Endothelial cell of umbilical vein (primary cell): ENCODE results near the gene KCNIP3. TPM values are rescaled to one million over a fixed set of nuclear protein-coding genes. Genes with fewer than 3 reads are reported as not detected.

Source experiments
- BruUV-seq: library from RNA; stranded (reverse); fragments of 400-500 nt; replicated peaks from 2 replicates; lab custom pipeline; 2021; lab: Mats Ljungman, UMichigan
- CTCF ChIA-PET: fragments of 300-600, 350-600 bp; sonication (Branson Sonifier 250); formaldehyde crosslinking; loops from one replicate; lab custom pipeline; 2021; ENCODE audit warnings: antibody characterized with exemption, inconsistent platforms; lab: Charles Lee
- POLR2A ChIA-PET: fragments of 300-600, 350-600 bp; sonication (Branson Sonifier 250); formaldehyde crosslinking; loops from one replicate; lab custom pipeline; 2021; ENCODE audit warnings: antibody characterized with exemption, inconsistent platforms; lab: Charles Lee
- DNase-seq: peaks from one replicate; pipeline ENCODE4 v3.0.0-alpha.2; 2011; ENCODE audit warnings: low read depth, low spot score
- FAIRE-seq: peaks from 2 replicates; lab custom pipeline; 2011; peaks lifted over from hg19 to GRCh38; lab: Jason Lieb, UNC
- H2AFZ ChIP-seq: 2 replicates; pipeline ENCODE4 v1.6.0; 2012; ENCODE audit warnings: low read depth, low read length, control low read depth, inconsistent platforms
- H3K27ac ChIP-seq: 2 replicates; pipeline ENCODE4 v1.5.1; 2011; ENCODE audit warnings: low read depth, mild to moderate bottlenecking, control low read depth, low read length, moderate library complexity; ENCODE audit not compliant: insufficient read depth
- H3K27me3 ChIP-seq, 2 experiments: 2 replicates each; pipeline versions ENCODE4 v1.6.0 to v1.6.1; 2011; ENCODE audit warnings: low read length in 2 of 2, mixed read lengths in 1 of 2; ENCODE audit not compliant: control insufficient read depth in 2 of 2, insufficient read depth in 2 of 2
- H3K36me3 ChIP-seq, 2 experiments: 2 replicates in 1 of 2; 3 replicates in 1 of 2; pipeline ENCODE4 v1.5.1; 2011; ENCODE audit warnings: low read length in 2 of 2, mild to moderate bottlenecking in 1 of 2, moderate library complexity in 1 of 2; ENCODE audit not compliant: control insufficient read depth in 2 of 2, insufficient read depth in 2 of 2; ENCODE audit errors: extremely low read depth in 1 of 2
- H3K4me1 ChIP-seq: 3 replicates; pipeline ENCODE4 v1.5.1; 2011; ENCODE audit warnings: mild to moderate bottlenecking, low read length; ENCODE audit not compliant: control insufficient read depth, insufficient read depth; ENCODE audit errors: extremely low read depth
- H3K4me2 ChIP-seq: 2 replicates; pipeline ENCODE4 v1.6.1; 2011; ENCODE audit warnings: low read length, control low read depth, mixed read lengths; ENCODE audit not compliant: insufficient read depth
- H3K4me3 ChIP-seq, 3 experiments: fragments of 200-600 bp in 1 of 3; sonication (generic), shearing (Covaris generic) in 1 of 3; replicated peaks in 1 of 3; 2 replicates each; pipeline ENCODE4 v1.5.1; 2011 to 2016; ENCODE audit warnings: control low read depth in 3 of 3, low read length in 3 of 3, mild to moderate bottlenecking in 2 of 3, inconsistent platforms in 1 of 3, low read depth in 1 of 3, moderate library complexity in 1 of 3; ENCODE audit not compliant: insufficient read depth in 1 of 3
- H3K79me2 ChIP-seq: 2 replicates; pipeline ENCODE4 v1.6.0; 2012; ENCODE audit warnings: low read length, inconsistent platforms; ENCODE audit not compliant: control insufficient read depth, insufficient read depth
- H3K9ac ChIP-seq: replicated peaks from 2 replicates; pipeline ENCODE3; 2011; ENCODE audit warnings: low read length, control low read depth; ENCODE audit not compliant: insufficient read depth; ENCODE audit errors: extremely low read depth
- H3K9me1 ChIP-seq: replicated peaks from 3 replicates; pipeline ENCODE4 v1.6.0; 2011; ENCODE audit warnings: mild to moderate bottlenecking, low read length; ENCODE audit not compliant: control insufficient read depth, insufficient read depth; ENCODE audit errors: extremely low read depth
- H3K9me3 ChIP-seq: replicated peaks from 2 replicates; pipeline ENCODE4 v1.5.1; 2012; ENCODE audit warnings: low read length, inconsistent platforms; ENCODE audit not compliant: control insufficient read depth, insufficient read depth
- H4K20me1 ChIP-seq: replicated peaks from 2 replicates; pipeline ENCODE3; 2011; ENCODE audit warnings: mild to moderate bottlenecking, low read length; ENCODE audit not compliant: control insufficient read depth, insufficient read depth; ENCODE audit errors: extremely low read depth
- CTCF ChIP-seq, 2 donors: IDR thresholded peaks; 1 replicate in 1 of 2; 2 replicates in 1 of 2; pipeline ENCODE4 v1.5.1; 2011; ENCODE audit warnings: low read length in 2 of 2, mild to moderate bottlenecking in 2 of 2, moderate library complexity in 2 of 2, control low read depth in 1 of 2, inconsistent platforms in 1 of 2, low read depth in 1 of 2; ENCODE audit not compliant: insufficient read depth in 1 of 2; ENCODE audit errors: extremely low read depth in 1 of 2
- EZH2 ChIP-seq: IDR thresholded peaks from 2 replicates; pipeline ENCODE4 v1.6.1; 2012; ENCODE audit warnings: borderline replicate concordance, low read depth, mild to moderate bottlenecking, moderate library complexity, low read length, inconsistent platforms; ENCODE audit not compliant: severe bottlenecking
- FOS ChIP-seq: IDR thresholded peaks from 2 replicates; pipeline ENCODE4 v1.6.1; 2011; ENCODE audit warnings: mild to moderate bottlenecking, low read length, moderate library complexity, borderline replicate concordance; ENCODE audit not compliant: insufficient read depth
- GATA2 ChIP-seq: IDR thresholded peaks from 2 replicates; pipeline ENCODE4 v1.7.0; 2011; ENCODE audit warnings: low read depth, mild to moderate bottlenecking, moderate library complexity, mixed read lengths, low read length; ENCODE audit not compliant: insufficient read length, insufficient read depth
- JUN ChIP-seq: IDR thresholded peaks from 2 replicates; pipeline ENCODE4 v1.6.1; 2011; ENCODE audit warnings: borderline replicate concordance, low read depth; ENCODE audit not compliant: insufficient read length, insufficient read depth
- MYC ChIP-seq: IDR thresholded peaks from one replicate; pipeline ENCODE4 v1.6.1; 2011; ENCODE audit warnings: mild to moderate bottlenecking, low read depth, low read length
- POLR2A ChIP-seq: IDR thresholded peaks from 2 replicates; pipeline ENCODE4 v1.6.1; 2012; ENCODE audit warnings: low read depth, mild to moderate bottlenecking, control low read depth, low read length
- POLR2AphosphoS5 ChIP-seq: IDR thresholded peaks from 2 replicates; pipeline ENCODE4 v1.6.1; 2012; ENCODE audit warnings: low read depth, mild to moderate bottlenecking, control low read depth, low read length, moderate library complexity; ENCODE audit not compliant: insufficient read depth
- dilution Hi-C: fragments of 300-500 bp; cut with MboI; formaldehyde crosslinking; loops from one replicate; pipeline ENCODE4 v1.15.0; 2019; ENCODE audit warnings: low sequenced_read_pairs; ENCODE audit not compliant: extremely low pct_ligation_motif_present
- intact Hi-C: fragments of 100-400 bp; cut with micrococcal nuclease; formaldehyde crosslinking; loops from one replicate; pipeline ENCODE4 v1.10.0; 2022
- polyA plus RNA-seq, 4 experiments: library from polyadenylated mRNA; depleted of rRNA in 3 of 4; stranded (reverse) in 3 of 4; unstranded in 1 of 4; fragments of >200 nt; gene quantifications; 2 replicates each; pipeline versions ENCODE4 v1.2.1 to v1.2.3, GENCODE V29; 2011 to 2012; ENCODE audit warnings: missing spikeins in 1 of 4
- total RNA-seq: library from RNA; stranded (reverse); gene quantifications from 2 replicates; pipeline ENCODE4 v1.2.3, GENCODE V29; 2021
- TF ChIP-seq, protein P1 (sequence below): IDR thresholded peaks from 2 replicates; pipeline ENCODE4 v1.6.1; 2011; ENCODE audit not compliant: insufficient read depth, insufficient read length

The KCNIP3 gene
- total and polyA plus RNA-seq, 2 donors (not counting 3 experiments of a cell fraction or from before 2014, with no cell fraction given): 0.12 to 0.62 TPM

DNA sequence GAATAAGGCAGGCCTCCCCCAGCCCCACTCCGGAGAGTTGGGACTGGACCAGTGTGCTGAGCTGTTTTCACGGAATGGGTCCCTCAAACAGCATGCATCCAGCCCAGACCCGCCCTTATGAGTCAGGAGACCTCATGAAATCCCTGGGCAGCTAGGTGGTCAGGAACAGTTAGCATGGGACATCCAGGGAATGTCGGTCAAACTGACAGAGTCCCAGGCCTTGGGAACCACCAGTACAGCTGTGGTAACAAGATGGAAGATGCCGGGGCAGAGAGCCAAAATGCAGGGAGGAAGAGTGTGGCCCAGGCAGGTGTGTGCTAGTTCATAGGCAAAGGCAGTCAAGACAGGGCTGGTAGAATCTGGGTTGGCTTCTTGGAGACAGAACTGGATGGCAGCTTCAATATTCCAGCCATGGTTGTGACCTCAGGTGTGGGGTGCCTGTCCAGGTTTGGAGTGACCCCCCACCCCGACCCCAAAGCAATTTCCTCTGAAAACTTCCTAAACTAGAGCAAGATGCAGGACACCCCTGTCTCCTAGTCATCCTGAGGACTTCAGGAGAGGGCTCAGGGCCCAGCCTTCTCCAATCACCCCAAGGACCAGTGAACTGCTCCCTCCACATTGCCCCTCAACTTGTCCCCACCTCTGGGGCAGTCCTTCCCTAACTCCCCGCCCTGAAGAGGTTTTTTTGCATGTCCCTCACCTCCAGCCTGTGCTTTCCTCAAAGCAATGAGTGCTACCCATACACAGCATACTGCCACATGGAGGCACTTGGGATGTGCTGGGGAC lies 46.5 kb downstream of the KCNIP3 start:
- intact Hi-C loops: no loop called here
- ChIA-PET CTCF (interaction anchor here (1.2 to 2.4 kb wide), 3 partner anchors 8 to 46 kb away, joined by 3 to 19 read pairs (median 4); no protein-coding TSS in a partner anchor), POLR2A (no interaction called here)

DNA sequence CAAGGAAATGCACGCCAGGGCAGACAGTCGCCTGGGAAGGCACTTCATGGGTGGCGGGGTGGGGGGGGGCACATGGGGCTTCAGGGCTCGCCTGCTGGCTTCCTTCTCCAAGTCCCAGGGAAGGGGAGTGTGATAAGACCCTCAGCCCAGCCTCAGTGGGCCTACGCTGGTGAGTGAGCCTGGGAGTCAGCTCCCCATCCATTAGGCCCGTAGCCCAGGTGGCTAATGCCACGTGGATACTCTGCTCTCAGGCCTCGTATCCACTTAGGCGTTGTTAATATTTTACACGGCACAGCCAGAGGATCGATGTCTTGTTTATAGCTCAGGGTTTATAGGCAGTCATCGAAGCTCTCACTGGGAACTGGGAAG lies 47.1 kb downstream of the KCNIP3 start:
- no peak overlapping the region for H2AFZ ChIP-seq
- no peaks in the 10 kb centered on the region for H3K9me3 ChIP-seq
- BruUV-seq: no TSS peak
- no peaks in the 10 kb centered on the region for H3K79me2 ChIP-seq
- H3K4me1 ChIP-seq: peaks cover 7% of the 10 kb centered on the region
- peaks cover 7 to 19% of the 10 kb centered on the region in 2 experiments for H3K27me3 ChIP-seq
- ChIA-PET CTCF (interaction anchor here (1.2 to 2.4 kb wide), 6 partner anchors 9 to 648 kb away, joined by 3 to 19 read pairs (median 6); no protein-coding TSS in a partner anchor), POLR2A (no interaction called here)
- no peak for TF ChIP-seq MYC
- TF ChIP-seq GATA2: no peak
- TF ChIP-seq, protein P1, sequence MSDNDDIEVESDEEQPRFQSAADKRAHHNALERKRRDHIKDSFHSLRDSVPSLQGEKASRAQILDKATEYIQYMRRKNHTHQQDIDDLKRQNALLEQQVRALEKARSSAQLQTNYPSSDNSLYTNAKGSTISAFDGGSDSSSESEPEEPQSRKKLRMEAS: no peak
- TF ChIP-seq POLR2AphosphoS5: no peak
- TF ChIP-seq EZH2: no peak
- no peak for TF ChIP-seq POLR2A
- TF ChIP-seq CTCF (IDR thresholded peaks at IDR 0.05; ENCODE audit: extremely low read depth in 1 of 2, insufficient read depth in 1 of 2, low read depth in 1 of 2, low read length in 2 of 2): no peak
- TF ChIP-seq JUN: no peak
- DNase-seq (no peak), FAIRE-seq (no peak)
- H4K20me1 ChIP-seq: no peaks in the 10 kb centered on the region
- H3K27ac ChIP-seq: no peak overlapping the region
- H3K9ac ChIP-seq: no peak overlapping the region
- intact Hi-C loops: no loop called here
- H3K4me3 ChIP-seq: no peak overlapping the region
- no peak overlapping the region for H3K4me2 ChIP-seq
- dilution Hi-C loops: no loop called here
- no peaks in the 10 kb centered on the region for H3K36me3 ChIP-seq
- no peaks in the 10 kb centered on the region for H3K9me1 ChIP-seq

More for the DNA sequence above, 46.5 kb downstream of the KCNIP3 start:
- H3K9me1 ChIP-seq: no peaks in the 10 kb centered on the region
- no peak for DNase-seq
- no peak overlapping the region for H3K4me2 ChIP-seq
- H3K27ac ChIP-seq: no peak overlapping the region
- FAIRE-seq: no peak
- dilution Hi-C loops: no loop called here
- no peak overlapping the region for H3K4me3 ChIP-seq
- no peak for TF ChIP-seq FOS
- TF ChIP-seq GATA2: no peak
- TF ChIP-seq JUN: no peak
- no peak for TF ChIP-seq POLR2AphosphoS5
- TF ChIP-seq, protein P1: no peak
- TF ChIP-seq MYC: no peak
- no peak overlapping the region for H2AFZ ChIP-seq
- H3K36me3 ChIP-seq: no peaks in the 10 kb centered on the region
- BruUV-seq: no TSS peak
- H3K9ac ChIP-seq: no peak overlapping the region
- peaks cover 7% of the 10 kb centered on the region for H3K4me1 ChIP-seq
- no peaks in the 10 kb centered on the region for H4K20me1 ChIP-seq
- H3K79me2 ChIP-seq: no peaks in the 10 kb centered on the region
- no peaks in the 10 kb centered on the region for H3K9me3 ChIP-seq
- peaks cover 6 to 18% of the 10 kb centered on the region in 2 experiments for H3K27me3 ChIP-seq
